UCSD-AML1 (cell line): ENCODE measurements around the gene ARF4.

Source experiments
- DNase-seq: peaks from one replicate; lab custom pipeline; 2025; ENCODE audit not compliant: unreplicated experiment; lab: John Stamatoyannopoulos, UW

ARF4 gene

DNA sequence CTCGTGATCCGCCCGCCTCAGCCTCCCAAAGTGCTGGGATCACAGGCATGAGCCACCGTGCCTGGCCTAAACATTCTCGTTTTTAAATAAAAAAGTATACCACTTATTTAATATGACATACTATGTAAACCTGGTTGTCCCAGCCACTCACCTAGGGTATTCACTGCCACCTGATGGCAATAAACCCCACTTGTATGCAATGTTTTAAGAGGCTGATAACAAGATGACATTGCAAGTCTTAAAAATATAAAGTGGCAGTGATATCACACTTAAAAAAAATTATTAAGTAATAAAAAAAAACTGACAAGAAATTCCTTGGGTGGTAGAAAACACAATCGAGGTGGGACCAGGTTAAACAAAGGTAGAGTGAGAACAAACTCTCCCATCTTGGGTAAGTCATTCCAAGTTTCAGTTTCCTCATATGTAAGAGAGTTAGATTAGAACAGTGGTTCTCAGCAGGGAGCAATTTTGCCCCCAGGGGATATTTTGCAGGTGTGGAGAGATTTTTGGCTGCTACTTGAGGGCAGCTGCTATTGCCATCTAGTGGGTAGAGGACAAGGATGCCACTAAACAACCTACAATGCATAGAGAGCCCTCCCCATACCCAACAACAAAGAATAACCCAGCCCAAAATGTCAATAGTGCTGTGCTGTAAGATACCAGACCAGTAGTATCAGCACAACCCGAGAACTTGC lies 14.5 kb downstream of the ARF4 start:
- no peak for DNase-seq

DNA sequence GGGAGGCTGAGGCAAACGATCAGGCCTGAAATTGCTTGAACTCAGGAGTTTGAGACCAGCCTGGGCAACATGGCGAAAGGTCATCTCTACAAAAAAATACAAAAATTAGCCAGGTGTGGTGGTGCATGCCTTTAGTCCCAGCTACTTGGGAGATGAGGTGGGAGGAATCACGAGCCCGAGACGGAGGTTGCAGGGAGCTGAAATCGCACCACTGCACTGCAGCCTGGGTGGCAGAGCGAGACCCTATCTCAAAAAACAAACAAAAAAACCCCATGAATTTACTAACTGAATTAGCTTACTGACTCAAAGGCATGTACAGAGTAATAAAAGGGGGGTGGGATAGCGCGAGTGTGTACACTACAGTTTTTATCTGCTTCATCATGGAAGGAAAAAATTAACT lies 19.3 kb downstream of the ARF4 start:
- no peak for DNase-seq

DNA sequence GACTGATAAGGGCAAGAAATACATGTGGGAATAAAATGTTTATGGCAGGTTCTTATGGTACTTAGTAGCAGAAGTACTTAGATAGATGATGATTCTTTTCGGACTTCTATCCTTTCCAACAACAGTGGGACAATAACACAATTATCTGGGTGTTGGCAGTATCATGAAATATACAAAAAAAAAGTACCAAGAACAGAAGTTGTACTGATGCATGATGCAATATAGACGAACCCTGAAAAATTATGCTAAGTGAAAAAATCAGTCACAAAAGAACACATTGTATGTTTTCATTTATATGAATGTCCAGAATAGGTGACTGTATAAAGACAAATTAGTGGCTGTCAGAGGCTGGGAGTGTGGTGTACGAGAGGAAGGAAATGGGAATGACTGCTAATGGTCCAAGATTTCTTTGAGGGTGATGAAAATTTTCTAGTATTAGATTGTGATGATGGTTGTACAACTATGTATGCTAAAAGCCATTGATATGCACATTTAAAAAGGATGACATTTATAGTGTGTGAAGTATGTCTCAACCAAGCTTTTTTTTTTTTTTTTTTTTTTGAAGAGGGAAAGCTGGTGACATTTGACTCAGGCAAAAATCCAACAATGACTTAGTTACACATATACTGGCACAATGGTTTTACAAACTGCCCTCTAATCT lies 21.0 kb downstream of the ARF4 start:
- no peak for DNase-seq

DNA sequence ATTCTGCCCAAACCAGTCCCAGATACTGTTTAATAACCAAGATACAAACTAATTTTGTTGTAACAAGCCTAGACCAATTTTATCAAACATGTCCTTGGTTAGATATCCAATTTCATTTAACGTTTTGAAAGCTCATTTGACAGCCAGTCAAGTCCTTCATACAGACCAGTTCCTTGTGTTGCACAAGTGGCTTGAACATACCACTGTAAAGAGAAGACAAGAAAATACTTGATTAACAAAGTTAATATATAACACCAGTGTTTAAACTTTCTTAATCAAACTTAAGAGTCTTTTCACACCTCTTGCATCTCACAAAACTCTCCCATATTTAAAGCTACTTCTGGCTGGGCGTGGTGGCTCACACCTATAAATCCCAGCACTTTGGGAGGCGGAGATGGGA lies 25.0 kb downstream of the ARF4 start:
- DNase-seq: no peak

DNA sequence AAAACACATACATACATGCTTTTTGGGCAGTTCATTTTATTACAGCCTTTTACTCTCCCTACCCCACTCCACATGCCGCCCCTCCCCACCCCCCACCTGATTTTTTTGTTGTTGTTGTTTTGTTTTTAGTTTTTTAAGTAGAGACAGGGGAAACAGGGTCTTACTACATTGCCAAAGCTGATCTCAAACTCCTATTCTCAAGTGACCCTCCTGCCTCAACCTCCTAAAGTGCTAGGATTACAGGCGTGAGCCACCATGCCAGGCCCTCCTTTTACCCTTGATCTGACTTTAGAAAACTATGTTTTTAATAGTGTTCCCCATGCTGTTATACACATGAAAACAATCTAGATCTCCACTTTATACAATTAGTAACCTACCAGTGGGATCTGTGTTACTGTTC lies 26.3 kb downstream of the ARF4 start:
- no peak for DNase-seq

DNA sequence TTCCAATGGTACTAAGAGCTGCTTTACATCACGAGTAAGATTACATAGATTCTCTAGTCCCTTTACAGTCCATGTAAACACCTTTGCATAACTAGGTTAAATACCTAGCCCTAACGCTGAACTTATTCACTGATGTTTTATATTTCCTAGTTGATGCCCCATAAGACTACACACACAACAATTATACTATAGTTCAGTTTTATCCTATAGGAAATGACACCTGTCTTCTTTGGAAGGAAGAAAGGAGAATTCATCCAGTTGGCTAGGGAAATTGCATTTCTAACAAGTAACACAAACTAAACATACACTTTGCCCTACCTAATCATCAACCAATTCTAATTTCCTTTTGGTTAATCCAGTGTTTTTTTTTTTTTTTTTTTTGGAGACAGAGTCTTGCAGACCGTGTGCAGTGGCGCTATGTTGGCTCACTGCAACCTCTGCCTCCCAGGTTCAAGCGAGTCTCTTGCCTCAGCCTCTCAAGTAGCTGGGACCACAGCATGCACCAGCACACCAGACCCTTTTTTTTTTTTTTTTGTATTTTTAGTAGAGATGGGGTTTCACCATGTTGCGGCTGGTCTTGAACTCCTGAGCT lies 27.2 kb downstream of the ARF4 start:
- DNase-seq: no peak

DNA sequence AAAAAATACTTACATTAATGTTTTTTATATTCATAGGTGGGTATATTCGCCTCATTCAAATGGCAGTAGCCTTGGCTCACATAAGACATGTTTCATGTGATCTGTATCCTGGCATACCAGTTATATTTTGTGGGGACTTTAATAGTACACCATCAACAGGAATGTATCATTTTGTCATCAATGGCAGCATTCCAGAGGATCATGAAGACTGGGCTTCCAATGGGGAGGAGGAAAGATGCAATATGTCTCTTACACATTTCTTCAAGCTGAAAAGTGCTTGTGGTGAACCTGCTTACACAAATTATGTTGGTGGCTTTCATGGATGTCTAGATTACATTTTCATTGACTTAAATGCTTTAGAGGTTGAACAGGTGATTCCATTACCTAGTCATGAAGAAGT lies 37.6 kb downstream of the ARF4 start:
- DNase-seq: no peak

DNA sequence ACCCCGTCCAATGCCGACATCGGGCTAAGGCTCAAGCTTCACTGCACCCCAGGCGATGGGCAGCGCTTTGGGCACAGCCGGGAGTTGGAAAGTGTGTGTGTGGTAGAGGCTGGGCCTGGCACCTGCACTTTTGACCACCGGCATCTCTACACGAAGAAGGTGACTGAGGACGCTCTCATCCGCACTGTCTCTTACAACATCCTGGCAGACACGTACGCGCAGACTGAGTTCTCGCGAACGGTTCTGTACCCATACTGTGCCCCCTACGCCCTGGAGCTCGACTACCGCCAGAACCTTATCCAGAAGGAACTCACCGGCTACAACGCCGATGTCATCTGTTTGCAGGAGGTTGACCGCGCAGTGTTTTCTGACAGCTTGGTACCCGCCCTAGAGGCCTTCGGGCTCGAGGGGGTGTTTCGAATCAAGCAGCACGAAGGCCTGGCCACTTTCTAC lies 40.0 kb downstream of the ARF4 start:
- DNase-seq: peak; percentile 32

DNA sequence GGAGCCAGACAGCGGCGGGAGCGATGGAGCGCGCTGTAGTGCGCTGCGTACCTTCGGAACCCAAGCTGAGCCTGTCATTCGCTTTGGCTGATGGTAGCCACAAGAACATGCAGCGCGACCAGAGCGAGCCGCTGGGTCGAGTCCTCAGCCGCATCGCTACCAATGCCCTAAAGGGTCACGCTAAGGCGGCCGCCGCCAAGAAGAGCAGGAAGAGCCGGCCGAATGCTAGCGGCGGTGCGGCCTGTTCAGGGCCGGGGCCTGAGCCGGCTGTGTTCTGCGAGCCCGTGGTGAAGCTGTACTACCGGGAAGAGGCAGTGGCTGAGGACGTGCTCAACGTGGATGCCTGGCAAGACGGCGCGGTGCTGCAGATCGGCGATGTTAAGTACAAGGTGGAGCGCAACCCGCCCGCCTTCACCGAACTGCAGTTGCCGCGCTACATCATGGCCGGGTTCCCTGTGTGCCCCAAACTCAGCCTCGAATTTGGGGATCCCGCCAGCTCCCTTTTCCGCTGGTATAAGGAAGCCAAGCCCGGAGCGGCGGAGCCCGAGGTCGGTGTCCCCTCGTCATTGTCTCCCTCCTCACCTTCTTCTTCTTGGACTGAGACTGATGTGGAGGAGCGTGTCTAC lies 40.6 kb downstream of the ARF4 start:
- DNase-seq: peak; percentile 56

DNA sequence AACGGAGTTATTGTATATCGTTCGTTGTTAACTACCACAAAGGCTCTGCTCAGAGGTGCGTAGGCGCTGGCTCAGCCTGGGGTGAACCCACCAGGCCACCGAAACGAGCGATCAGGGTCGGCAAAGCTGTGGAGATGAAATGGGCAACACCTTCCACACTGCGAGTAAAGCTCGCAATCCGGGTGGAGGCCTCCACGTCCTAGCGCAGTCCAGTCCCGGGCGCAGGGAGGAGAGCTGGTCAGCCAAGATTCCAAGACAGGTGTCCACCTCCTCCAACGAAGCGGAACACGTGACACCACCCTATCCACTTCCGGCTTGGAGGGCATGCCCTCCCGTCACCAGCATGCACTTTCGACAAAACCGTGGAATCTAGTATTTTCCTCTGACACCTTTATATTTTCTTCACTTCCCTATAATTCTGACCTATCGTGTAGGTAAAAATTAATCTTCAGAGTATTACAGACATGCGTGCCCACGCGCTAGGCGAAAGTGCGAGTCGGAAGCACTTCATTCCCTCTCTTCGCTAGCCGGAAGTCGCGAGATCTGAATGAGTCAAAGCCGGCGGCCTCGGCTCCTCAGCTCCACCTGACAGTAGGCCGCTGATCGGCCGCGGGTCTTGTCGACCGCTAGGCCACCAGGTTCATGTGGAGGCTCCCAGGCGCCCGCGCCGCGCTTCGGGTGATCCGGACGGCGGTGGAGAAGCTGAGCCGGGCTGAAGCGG lies 41.2 kb downstream of the ARF4 start, which contains the start of gene PDE12:
TSS of gene PDE12 (plus strand) at position 537 of the 721 bp plus-strand sequence. CDS start at position 643, 106 bp downstream.
- peak; percentile 88 for DNase-seq

DNA sequence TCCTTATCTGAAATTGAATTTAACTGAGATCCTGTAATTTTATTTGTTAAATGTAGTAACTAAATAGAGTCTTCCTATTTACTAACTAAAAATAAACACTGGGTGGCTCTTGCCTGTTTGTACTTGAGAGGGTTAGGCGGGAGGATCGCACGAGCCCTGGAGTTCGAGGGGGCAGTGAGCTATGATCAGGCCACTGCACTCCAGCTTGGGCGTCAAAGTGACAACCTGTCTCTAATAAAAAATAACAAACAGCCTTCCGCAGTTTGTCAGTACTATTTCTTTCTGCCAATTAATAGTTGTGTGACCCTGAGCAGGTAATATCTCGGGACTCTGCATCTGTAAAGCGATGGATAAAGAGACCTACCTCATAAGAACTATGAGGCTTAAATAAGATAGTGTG lies 41.8 kb downstream of the ARF4 start:
- DNase-seq: no peak

DNA sequence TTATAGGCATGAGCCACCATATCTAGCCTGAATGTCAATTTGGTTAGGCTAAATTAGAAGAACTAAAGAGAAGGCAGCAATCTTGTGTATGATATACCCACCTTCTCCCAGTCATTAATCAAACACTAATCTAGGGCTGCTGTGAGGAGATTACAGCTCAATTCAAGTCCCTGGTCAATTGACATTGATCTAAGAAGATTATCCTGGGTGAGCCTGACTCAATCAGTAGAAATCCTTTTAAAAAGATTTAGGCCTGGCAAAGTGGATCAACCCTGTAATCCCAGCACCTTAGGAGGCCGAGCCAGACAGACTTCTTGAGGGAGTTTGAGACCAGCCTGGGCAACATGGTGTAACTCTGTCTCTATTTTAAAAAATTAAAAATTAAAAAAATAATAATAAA lies 50.5 kb downstream of the ARF4 start:
- DNase-seq: no peak

DNA sequence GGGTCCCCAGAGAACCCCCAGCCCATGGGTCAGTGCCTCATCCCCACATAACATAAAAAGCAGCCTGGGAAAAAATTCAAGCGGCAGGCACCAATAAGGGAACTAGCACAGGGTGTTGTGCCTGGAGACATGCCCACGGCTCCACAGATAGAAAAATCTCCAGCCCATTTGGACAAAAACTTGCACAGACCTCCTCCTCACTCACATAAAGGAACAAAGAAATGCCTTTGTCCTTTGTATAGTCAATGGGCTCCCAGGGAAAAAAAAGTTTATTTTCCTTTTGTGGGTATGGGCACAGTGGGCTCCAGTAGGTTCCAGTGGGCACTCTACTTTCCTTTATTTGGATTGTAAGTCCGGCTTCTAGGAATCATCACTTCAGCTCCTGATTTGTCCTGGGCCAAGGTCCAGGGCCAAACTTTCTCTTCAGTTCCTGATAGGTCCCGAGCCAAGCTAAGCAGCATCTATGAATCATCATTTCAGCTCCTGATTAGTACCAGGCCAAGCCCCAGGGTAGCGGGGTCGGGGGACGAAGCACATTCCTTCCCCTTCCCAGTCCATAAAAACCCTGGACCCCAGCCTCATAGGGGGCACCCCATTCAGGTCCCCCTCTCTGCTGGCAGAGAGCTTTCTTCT lies 51.4 kb downstream of the ARF4 start:
- DNase-seq: no peak

DNA sequence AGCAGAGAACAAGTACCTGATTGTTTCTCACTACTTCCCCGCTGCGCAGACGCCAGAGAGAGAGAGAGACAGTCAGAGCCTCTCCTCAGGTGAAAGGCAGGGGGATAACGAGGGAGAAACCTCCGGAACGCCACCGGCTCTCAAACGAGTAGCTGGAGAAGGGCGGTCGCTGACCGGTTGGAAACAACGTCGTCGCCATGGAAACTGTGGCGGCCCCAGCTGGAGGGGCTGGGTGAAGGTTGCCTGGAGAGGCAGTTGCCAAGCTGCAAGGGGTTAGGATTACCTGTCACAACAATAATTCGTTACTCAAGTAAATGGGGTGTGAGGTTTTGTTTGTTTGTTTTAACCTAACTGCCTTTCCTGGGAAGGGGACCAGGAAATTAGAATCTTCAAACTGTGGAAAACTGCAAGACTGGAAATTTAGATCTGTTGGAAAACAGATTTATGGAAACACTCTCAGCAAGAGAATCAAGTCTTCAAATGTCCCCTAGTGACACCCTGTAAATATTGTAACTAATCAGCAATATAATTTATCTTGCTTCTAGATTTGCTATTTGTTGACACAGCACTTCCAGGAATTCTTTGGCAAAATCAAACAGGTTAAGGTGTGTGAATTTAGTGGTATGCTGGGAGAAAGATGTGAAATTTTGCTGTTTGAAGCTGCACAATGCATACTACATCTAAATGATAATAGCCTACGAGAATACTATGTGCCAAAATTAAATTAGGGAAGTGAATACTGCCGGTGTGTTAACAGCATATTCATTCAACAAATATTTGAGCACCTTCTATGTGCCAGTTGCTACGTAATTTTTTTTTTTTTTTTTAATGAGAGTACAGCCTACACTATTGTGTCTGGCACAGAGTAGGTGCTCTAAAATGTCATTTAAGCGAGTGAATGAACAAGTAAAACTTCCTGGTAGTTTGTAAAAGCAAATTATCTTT lies 52.7 kb downstream of the ARF4 start, which contains the start of gene DNAH12:
TSS of gene DNAH12 (minus strand) at position 164 of the 945 bp plus-strand sequence. CDS start 1,474 bp downstream, outside the sequence.
- DNase-seq: no peak

DNA sequence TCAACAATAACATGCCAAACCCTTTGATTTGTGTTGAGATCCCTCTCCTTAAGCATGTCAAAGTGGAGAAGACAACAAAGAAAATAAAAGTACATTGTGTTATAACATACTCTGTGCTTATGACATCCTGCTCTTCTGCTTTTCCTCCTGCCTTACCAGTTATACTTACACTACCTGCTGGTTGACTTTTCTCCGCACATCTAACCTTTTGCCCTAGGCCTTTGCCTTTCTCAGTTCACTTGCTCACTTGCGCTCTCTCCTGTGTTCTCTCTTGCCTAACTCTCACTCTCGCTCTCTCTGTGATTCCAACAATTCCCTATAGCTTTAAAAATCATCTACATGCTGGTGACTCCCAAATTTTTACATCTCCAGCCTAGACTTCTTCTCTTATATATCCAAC lies 58.7 kb downstream of the ARF4 start:
- DNase-seq: no peak

DNA sequence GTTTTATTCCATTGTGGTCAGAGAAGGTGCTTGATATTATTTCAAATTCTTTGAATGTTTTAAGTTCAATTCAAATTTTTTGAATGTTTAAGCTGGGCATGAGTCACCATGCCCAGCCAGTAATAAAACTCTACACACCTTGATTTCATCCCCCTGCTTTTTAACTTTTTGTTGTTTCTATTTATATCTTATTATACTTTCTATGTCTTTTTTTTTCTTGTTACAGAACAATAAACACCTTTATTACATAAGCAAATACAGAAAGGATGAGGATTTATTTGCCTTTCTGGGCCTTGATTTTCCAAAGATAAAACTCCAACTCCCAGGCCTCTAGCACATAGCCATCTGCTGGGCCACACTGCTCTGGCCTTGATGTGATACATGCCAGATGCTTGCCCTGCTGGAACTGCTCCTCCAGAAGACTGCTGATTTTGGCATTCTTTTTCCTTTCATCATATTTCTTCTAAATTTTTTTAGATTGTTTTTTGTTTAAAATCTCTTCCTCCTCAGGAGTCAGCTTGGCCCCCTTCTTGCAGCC lies 67.0 kb downstream of the ARF4 start:
- no peak for DNase-seq
